ENCODE measurements around the gene ACBD7. TPM values are rescaled to one million over a fixed set of nuclear protein-coding genes. Genes with fewer than 3 reads are reported as not detected.
A peak's percentile ranks its signal among the peaks of the same experiment; 100 is the strongest.

The ACBD7 gene
- total RNA-seq, 2 donors from 2014 or later = 2.5 to 5.5 TPM

GRCh38 chr10:15113766-15114165 lies 25.2 kb upstream of the ACBD7 start:
- peaks cover 5 to 13% of the 10 kb centered on the region in 2 donors for H3K36me3 Mint-ChIP-seq (ENCODE audit: insufficient read depth in 2 of 2)
- no peaks in the 10 kb centered on the region for H3K9me3 Mint-ChIP-seq
- no peak overlapping the region for H3K27ac Mint-ChIP-seq

DNA sequence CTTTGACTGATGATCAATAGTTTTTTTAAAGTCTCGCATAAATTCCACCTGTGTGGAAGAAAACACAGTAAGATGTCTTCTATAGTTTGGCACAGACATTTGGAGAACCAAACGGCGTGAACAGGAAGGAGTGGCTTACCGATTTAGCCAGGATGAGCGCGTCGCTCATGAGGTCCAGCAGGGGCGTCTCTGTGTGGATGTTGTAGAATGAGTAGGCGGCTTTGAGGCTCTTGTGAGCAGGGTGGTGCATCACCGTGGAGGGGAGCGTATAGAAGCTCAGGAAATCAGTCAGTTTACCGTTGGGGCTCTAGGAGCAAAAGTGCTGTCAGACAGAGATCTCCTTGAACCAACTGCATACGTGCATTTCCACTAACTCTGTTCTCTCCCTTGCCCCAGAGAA lies 24.1 kb upstream of the ACBD7 start:
- H3K9me3 Mint-ChIP-seq = no peaks in the 10 kb centered on the region
- H3K27ac Mint-ChIP-seq = peak overlapping the region; percentile 26
- H3K4me3 Mint-ChIP-seq = no peak overlapping the region
- ATAC-seq (replicated peaks in 1 of 2) (peak; percentile 60 to 61), DNase-seq (peak in 1 of 2 donors; percentile 25)
- peaks cover 5% of the 10 kb centered on the region for H3K4me1 Mint-ChIP-seq (ENCODE audit: low read depth)
- H3K27me3 Mint-ChIP-seq (ENCODE audit: low read depth) = no peaks in the 10 kb centered on the region
- peaks cover 5 to 21% of the 10 kb centered on the region in 2 donors for H3K36me3 Mint-ChIP-seq (ENCODE audit: insufficient read depth in 2 of 2)

More at GRCh38 chr10:15113766-15114165, 25.2 kb upstream of the ACBD7 start:
- no peak for DNase-seq
- no peaks in the 10 kb centered on the region for H3K27me3 Mint-ChIP-seq (ENCODE audit: low read depth)
- H3K4me1 Mint-ChIP-seq (ENCODE audit: low read depth) = peaks cover 5% of the 10 kb centered on the region
- H3K4me3 Mint-ChIP-seq = no peak overlapping the region
- ATAC-seq (replicated peaks in 1 of 2) = no peak

GRCh38 chr10:15106352-15107013 lies 17.9 kb upstream of the ACBD7 start:
- H3K4me3 Mint-ChIP-seq = no peak overlapping the region
- no peaks in the 10 kb centered on the region for H3K27me3 Mint-ChIP-seq (ENCODE audit: low read depth)
- H3K9me3 Mint-ChIP-seq = no peaks in the 10 kb centered on the region
- H3K36me3 Mint-ChIP-seq (ENCODE audit: insufficient read depth in 2 of 2) = peaks cover 6 to 32% of the 10 kb centered on the region in 2 donors
- peak; percentile 63 to 74 for DNase-seq
- peaks cover 24% of the 10 kb centered on the region for H3K4me1 Mint-ChIP-seq (ENCODE audit: low read depth)
- ATAC-seq (replicated peaks in 1 of 2) = peak; percentile 92 to 93
- peak overlapping the region; percentile 57 for H3K27ac Mint-ChIP-seq

GRCh38 chr10:15103513-15103912 lies 14.9 kb upstream of the ACBD7 start:
- Mint-ChIP-seq H3K4me1 (ENCODE audit: low read depth) (peaks cover 47% of the 10 kb centered on the region), H3K36me3 (ENCODE audit: insufficient read depth in 2 of 2) (peaks cover 6 to 31% of the 10 kb centered on the region in 2 donors), H3K9me3 (no peaks in the 10 kb centered on the region), H3K27me3 (ENCODE audit: low read depth) (no peaks in the 10 kb centered on the region), H3K4me3 (no peak overlapping the region), H3K27ac (peak overlapping the region; percentile 72)
- ATAC-seq (replicated peaks in 1 of 2) (no peak), DNase-seq (no peak)

- ATAC-seq (replicated peaks in 1 of 2) (no peak), DNase-seq (no peak)
- Mint-ChIP-seq H3K27ac (peak overlapping the region; percentile 12), H3K4me1 (ENCODE audit: low read depth) (peaks cover 51% of the 10 kb centered on the region), H3K4me3 (peak overlapping the region; percentile 0 to 27), H3K36me3 (ENCODE audit: insufficient read depth in 2 of 2) (peaks cover 6 to 21% of the 10 kb centered on the region in 2 donors), H3K9me3 (no peaks in the 10 kb centered on the region), H3K27me3 (ENCODE audit: low read depth) (no peaks in the 10 kb centered on the region)
Measured at GRCh38 chr10:15099886-15100285, 11.3 kb upstream of the ACBD7 start.

- peak; percentile 96 to 98 for DNase-seq
- Mint-ChIP-seq H3K4me3 (peak within 1 kb of the TSS; percentile 89 to 90), H3K9me3 (no peaks in the 10 kb centered on the region), H3K36me3 (ENCODE audit: insufficient read depth in 2 of 2) (peaks cover 2 to 7% of the 10 kb centered on the region in 2 donors), H3K4me1 (ENCODE audit: low read depth) (peaks cover 42% of the 10 kb centered on the region), H3K27ac (peak within 1 kb of the TSS; percentile 81), H3K27me3 (ENCODE audit: low read depth) (no peaks in the 10 kb centered on the region)
- ATAC-seq (replicated peaks in 1 of 2) = peak; percentile 93 to 95
Measured at GRCh38 chr10:15097011-15097812, 8.6 kb upstream of the ACBD7 start, which contains the start of gene RPP38. RPP38 (plus strand) TSS chr10:15097355; CDS start chr10:15103315, 5,960 bp downstream.

GRCh38 chr10:15096661-15097010 lies 8.1 kb upstream of the ACBD7 start:
- H3K27ac Mint-ChIP-seq = peak overlapping the region; percentile 17
- DNase-seq (no peak), ATAC-seq (replicated peaks in 1 of 2) (peak; percentile 14 to 22)
- peaks cover 36% of the 10 kb centered on the region for H3K4me1 Mint-ChIP-seq (ENCODE audit: low read depth)
- no peaks in the 10 kb centered on the region for H3K9me3 Mint-ChIP-seq
- H3K27me3 Mint-ChIP-seq (ENCODE audit: low read depth) = no peaks in the 10 kb centered on the region
- H3K36me3 Mint-ChIP-seq (ENCODE audit: insufficient read depth in 2 of 2) = peaks cover 2 to 7% of the 10 kb centered on the region in 2 donors
- peak overlapping the region; percentile 89 to 90 for H3K4me3 Mint-ChIP-seq

DNA sequence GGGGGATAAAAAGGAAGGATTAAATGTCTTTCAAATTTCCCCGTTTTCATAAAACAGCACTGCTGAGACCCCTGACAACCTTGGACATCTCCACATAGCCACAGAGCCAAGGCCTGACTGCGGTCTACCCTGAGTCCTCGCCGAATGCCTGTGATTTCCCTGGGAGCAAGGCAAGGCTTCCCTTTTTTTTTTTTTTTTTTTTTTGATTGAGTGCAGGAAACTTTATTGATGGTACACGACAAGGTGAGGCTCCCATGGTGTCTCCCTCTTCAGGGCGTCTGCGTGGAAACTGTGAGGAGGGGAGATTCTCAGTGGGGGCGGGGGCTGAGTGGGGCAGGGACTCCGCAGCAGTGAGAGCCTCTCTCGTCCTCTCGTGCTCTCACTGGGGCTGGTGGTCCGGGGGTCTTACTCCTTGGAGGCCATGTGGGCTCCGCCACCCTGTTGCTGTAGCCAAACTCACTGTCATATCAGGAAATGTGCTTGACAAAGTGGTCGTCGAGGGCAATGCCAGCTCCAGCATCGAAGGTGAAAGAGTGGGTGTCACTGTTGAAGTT lies 4.4 kb upstream of the ACBD7 start:
- Mint-ChIP-seq H3K27ac (no peak overlapping the region), H3K27me3 (ENCODE audit: low read depth) (no peaks in the 10 kb centered on the region), H3K4me3 (no peak overlapping the region), H3K9me3 (no peaks in the 10 kb centered on the region), H3K36me3 (ENCODE audit: insufficient read depth in 2 of 2) (peaks cover 2% of the 10 kb centered on the region in 2 donors), H3K4me1 (ENCODE audit: low read depth) (peaks cover 11% of the 10 kb centered on the region)
- DNase-seq = no peak
- ATAC-seq (replicated peaks in 1 of 2) = no peak

DNA sequence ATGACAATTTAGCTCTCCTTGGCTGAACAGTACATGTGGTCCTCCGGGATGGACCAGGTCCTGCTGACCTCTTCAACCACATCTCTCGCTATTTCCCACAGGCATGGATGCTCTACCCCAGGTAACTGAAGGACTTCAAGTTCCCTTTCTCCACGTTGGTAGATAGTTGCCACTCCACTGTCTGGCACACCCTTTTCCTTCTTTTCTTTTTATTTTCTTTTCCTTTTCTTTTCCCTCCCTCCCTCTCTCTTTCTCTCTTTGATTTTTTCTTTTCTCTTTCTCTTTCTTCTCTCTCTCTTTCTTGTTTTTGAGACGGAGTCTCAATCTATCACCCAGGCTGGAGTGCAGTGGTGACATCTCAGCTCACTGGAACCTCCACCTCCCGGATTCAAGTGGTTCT lies 2.8 kb upstream of the ACBD7 start:
- Mint-ChIP-seq H3K27me3 (ENCODE audit: low read depth) (no peaks in the 10 kb centered on the region), H3K4me3 (no peak overlapping the region), H3K36me3 (ENCODE audit: insufficient read depth in 2 of 2) (no peaks in the 10 kb centered on the region), H3K4me1 (ENCODE audit: low read depth) (peaks cover 6% of the 10 kb centered on the region), H3K27ac (no peak overlapping the region), H3K9me3 (no peaks in the 10 kb centered on the region)
- no peak for ATAC-seq (replicated peaks in 1 of 2)
- DNase-seq = no peak

DNA sequence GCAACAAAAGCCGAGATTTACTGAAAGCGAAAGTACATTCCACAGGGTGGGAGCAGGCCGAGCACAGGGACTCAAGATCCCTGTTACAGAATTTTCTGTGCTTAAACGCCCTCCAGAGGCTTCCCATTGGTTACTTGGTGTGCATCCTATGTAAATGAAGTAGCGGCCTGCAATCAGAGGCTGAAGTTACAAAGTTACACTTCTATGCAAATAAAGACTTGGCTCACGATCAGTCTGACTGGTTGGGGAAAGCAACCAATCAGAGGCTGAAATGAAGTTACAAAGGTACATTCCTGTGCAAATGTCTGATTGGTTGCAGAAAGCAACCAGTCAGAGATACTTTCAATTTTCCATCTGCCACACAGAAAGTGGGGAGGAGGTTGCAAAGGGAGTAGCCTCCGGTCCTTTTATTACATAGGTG lies 4.1 kb downstream of the ACBD7 start:
- DNase-seq = no peak
- Mint-ChIP-seq H3K4me3 (peak overlapping the region in 1 of 2 donors; percentile 40), H3K27ac (no peak overlapping the region), H3K36me3 (ENCODE audit: insufficient read depth in 2 of 2) (no peaks in the 10 kb centered on the region), H3K9me3 (no peaks in the 10 kb centered on the region), H3K27me3 (ENCODE audit: low read depth) (no peaks in the 10 kb centered on the region), H3K4me1 (ENCODE audit: low read depth) (no peaks in the 10 kb centered on the region)
- ATAC-seq (replicated peaks in 1 of 2) = peak in 1 of 2 donors; percentile 42

GRCh38 chr10:15083674-15084501 lies 4.7 kb downstream of the ACBD7 start:
- H3K27me3 Mint-ChIP-seq (ENCODE audit: low read depth) = no peaks in the 10 kb centered on the region
- no peaks in the 10 kb centered on the region for H3K36me3 Mint-ChIP-seq (ENCODE audit: insufficient read depth in 2 of 2)
- no peaks in the 10 kb centered on the region for H3K9me3 Mint-ChIP-seq
- H3K4me1 Mint-ChIP-seq (ENCODE audit: low read depth) = no peaks in the 10 kb centered on the region
- H3K4me3 Mint-ChIP-seq = peak overlapping the region in 1 of 2 donors; percentile 7
- no peak overlapping the region for H3K27ac Mint-ChIP-seq
- ATAC-seq (replicated peaks in 1 of 2) (no peak), DNase-seq (no peak)

GRCh38 chr10:15075421-15075820 lies 13.2 kb downstream of the ACBD7 start:
- H3K9me3 Mint-ChIP-seq = no peaks in the 10 kb centered on the region
- no peaks in the 10 kb centered on the region for H3K36me3 Mint-ChIP-seq (ENCODE audit: insufficient read depth in 2 of 2)
- DNase-seq = no peak
- no peaks in the 10 kb centered on the region for H3K4me1 Mint-ChIP-seq (ENCODE audit: low read depth)
- no peak for ATAC-seq (replicated peaks in 1 of 2)
- H3K4me3 Mint-ChIP-seq = no peak overlapping the region
- H3K27ac Mint-ChIP-seq = no peak overlapping the region
- no peaks in the 10 kb centered on the region for H3K27me3 Mint-ChIP-seq (ENCODE audit: low read depth)

Measured in activated T-cell treated with anti-CD3 and anti-CD28 coated beads, Interleukin-2, amount 50 U/mL, for 72 hours (primary cell).